Measurements from ENCODE around the gene KRT15.

Gene KRT15

GRCh38 chr17:41464682-41465081, 54.0 kb downstream of the KRT15 start:
- no peak overlapping the region for H3K27ac ChIP-seq

GRCh38 chr17:41464173-41464572, 54.5 kb downstream of the KRT15 start:
- Histone ChIP-seq H3K27ac (no peak overlapping the region), H3K4me3 (no peak overlapping the region)

More at GRCh38 chr17:41464682-41465081, 54.0 kb downstream of the KRT15 start:
- no peak overlapping the region for H3K4me3 ChIP-seq

- H3K4me3 ChIP-seq, result no peak overlapping the region
- no peak overlapping the region for H3K27ac ChIP-seq
Measured at GRCh38 chr17:41463746-41464145, 54.9 kb downstream of the KRT15 start.

Measured in skin epidermis (tissue), 12 donors.